ENCODE data around the gene CD55. TPM values are rescaled to one million over a fixed set of nuclear protein-coding genes. Genes with fewer than 3 reads are reported as not detected.

Gene CD55
- total RNA-seq, 1 experiment from 2014 or later, result 108 TPM

DNA sequence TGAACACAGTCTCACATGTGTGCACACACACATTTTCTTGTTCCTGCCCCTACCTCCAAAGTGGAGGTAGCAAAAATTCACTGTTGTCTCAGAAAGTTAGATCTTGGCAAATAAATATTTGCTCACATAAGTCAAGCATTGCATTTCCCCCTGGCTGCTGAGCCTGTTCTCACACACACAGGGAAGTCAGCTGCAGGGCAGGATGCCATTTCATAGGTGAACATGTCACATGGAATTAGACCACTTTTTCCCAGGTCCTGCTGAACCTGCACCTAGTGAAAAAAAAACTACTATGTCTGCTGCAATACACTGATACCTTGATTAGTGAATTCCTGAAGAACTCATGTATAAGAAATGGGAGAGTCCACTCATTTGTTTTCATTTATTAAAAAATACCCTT lies 5.3 kb upstream of the CD55 start:
- Histone ChIP-seq H3K27me3 (ENCODE audit: low read length) (no peaks in the 10 kb centered on the region), H3F3A (ENCODE audit: low read length, unreplicated experiment) (peaks cover 6% of the 10 kb centered on the region), H2AFZ (ENCODE audit: low read length) (no peak overlapping the region), H4K20me1 (ENCODE audit: low read length) (no peaks in the 10 kb centered on the region), H3K9me3 (ENCODE audit: low read length) (no peaks in the 10 kb centered on the region), H3K9ac (ENCODE audit: low read length) (peak overlapping the region; percentile 44), H3K27ac (ENCODE audit: low read length) (peak overlapping the region; percentile 87), H3K36me3 (ENCODE audit: low read depth, low read length) (no peaks in the 10 kb centered on the region), H3K9me2 (replicated peaks; ENCODE audit: low read length) (no peaks in the 10 kb centered on the region), H3K4me3 (ENCODE audit: low read length) (peak overlapping the region; percentile 12; the same call in 1 of the 2 replicates), H3K4me1 (ENCODE audit: insufficient read depth, low read length) (peaks cover 54% of the 10 kb centered on the region), H3K4me2 (ENCODE audit: low read length) (peak overlapping the region; percentile 70), H3K79me2 (ENCODE audit: low read length) (no peaks in the 10 kb centered on the region)
- no TSS peak for BruUV-seq (replicated peaks)
- DNase-seq, result peak; percentile 94
- CTCF ChIA-PET, result interaction anchor here (0.6 kb wide), 1 partner anchor 240 kb away, joined by 4 read pairs; no protein-coding TSS in a partner anchor
- POLR2A ChIA-PET (ENCODE audit: unreplicated experiment), result no interaction called here
- intact Hi-C loops (cut with micrococcal nuclease), result loop anchor here (1.0 to 2.0 kb wide), 2 partner anchors 33 to 57 kb away; no protein-coding TSS in a partner anchor
- ATAC-seq, result peak; percentile 41
- TF ChIP-seq EZH2phosphoT487 (IDR thresholded peaks at IDR 0.05; ENCODE audit: borderline replicate concordance, low read length) (no peak), EZH2 (IDR thresholded peaks at IDR 0.05; ENCODE audit: low read length, unreplicated experiment) (no peak)
- TF ChIP-seq, protein P1, sequence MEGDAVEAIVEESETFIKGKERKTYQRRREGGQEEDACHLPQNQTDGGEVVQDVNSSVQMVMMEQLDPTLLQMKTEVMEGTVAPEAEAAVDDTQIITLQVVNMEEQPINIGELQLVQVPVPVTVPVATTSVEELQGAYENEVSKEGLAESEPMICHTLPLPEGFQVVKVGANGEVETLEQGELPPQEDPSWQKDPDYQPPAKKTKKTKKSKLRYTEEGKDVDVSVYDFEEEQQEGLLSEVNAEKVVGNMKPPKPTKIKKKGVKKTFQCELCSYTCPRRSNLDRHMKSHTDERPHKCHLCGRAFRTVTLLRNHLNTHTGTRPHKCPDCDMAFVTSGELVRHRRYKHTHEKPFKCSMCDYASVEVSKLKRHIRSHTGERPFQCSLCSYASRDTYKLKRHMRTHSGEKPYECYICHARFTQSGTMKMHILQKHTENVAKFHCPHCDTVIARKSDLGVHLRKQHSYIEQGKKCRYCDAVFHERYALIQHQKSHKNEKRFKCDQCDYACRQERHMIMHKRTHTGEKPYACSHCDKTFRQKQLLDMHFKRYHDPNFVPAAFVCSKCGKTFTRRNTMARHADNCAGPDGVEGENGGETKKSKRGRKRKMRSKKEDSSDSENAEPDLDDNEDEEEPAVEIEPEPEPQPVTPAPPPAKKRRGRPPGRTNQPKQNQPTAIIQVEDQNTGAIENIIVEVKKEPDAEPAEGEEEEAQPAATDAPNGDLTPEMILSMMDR (conservative IDR thresholded peaks at IDR 0.05; ENCODE audit: low read depth, low read length), result no peak; the same call in 1 of the 2 replicates

DNA sequence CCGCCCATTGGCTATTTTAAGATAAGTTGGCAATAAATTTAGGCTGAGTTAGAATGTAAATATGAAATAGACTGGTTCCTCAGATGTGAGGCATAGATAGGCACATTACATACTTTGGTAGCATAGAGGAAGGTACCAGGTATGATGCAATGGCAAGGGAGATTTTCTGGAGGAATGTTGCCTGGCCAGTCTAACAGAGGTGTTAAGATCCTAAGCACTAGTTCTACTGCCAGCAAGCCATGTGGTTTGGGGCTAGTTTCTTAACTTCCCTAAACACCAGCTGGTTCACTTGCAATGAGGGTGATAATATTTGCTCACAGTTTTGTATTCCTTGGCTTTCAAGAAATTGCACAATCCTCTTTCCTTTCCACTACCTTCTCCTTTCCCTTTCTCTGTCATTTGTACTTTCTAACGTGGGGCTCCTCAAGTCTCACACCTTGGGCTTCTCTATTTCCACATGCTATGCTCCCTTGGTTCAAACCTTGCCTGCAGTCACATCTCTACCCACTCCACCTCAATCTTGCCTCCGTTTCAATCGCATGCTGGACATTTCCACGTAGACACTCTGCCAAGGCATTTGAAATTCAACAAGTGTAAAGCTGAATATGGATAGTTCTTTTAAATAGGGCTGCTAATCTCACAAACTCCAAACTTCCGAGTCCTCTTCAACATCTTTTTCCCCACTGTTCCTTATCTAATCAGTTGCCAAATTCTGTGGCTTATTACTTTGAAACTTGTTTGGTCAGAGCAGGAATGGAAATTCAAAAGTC lies 4.7 kb upstream of the CD55 start:
- ATAC-seq (peak; percentile 33), DNase-seq (peak; percentile 100)
- intact Hi-C loops (cut with micrococcal nuclease), result loop anchor here (1.0 to 2.0 kb wide), 2 partner anchors 34 to 58 kb away; no protein-coding TSS in a partner anchor
- H4K20me1 ChIP-seq (ENCODE audit: low read length), result peaks cover 1% of the 10 kb centered on the region
- no peaks in the 10 kb centered on the region for H3K9me2 ChIP-seq (replicated peaks; ENCODE audit: low read length)
- peaks cover 2% of the 10 kb centered on the region for H3K79me2 ChIP-seq (ENCODE audit: low read length)
- peaks cover 51% of the 10 kb centered on the region for H3K4me1 ChIP-seq (ENCODE audit: insufficient read depth, low read length)
- POLR2A ChIA-PET (ENCODE audit: unreplicated experiment), result interaction anchor here (0.6 kb wide), 1 partner anchor 737 kb away, joined by 3 read pairs; no protein-coding TSS in a partner anchor
- peak overlapping the region; percentile 70 for H3K4me2 ChIP-seq (ENCODE audit: low read length)
- H3K27ac ChIP-seq (ENCODE audit: low read length), result peak overlapping the region; percentile 87
- no TSS peak for BruUV-seq (replicated peaks)
- CTCF ChIA-PET, result interaction anchor here (0.6 kb wide), 1 partner anchor 241 kb away, joined by 4 read pairs; no protein-coding TSS in a partner anchor
- no peaks in the 10 kb centered on the region for H3K36me3 ChIP-seq (ENCODE audit: low read depth, low read length)
- no peaks in the 10 kb centered on the region for H3K27me3 ChIP-seq (ENCODE audit: low read length)
- H3K4me3 ChIP-seq (ENCODE audit: low read length), result peak overlapping the region; percentile 12; the same call in 1 of the 2 replicates
- peaks cover 6% of the 10 kb centered on the region for H3F3A ChIP-seq (ENCODE audit: low read length, unreplicated experiment)
- no peak overlapping the region for H2AFZ ChIP-seq (ENCODE audit: low read length)
- no peaks in the 10 kb centered on the region for H3K9me3 ChIP-seq (ENCODE audit: low read length)
- TF ChIP-seq, protein P1 (conservative IDR thresholded peaks at IDR 0.05; ENCODE audit: low read depth, low read length), result no peak
- TF ChIP-seq EZH2phosphoT487 (IDR thresholded peaks at IDR 0.05; ENCODE audit: borderline replicate concordance, low read length) (no peak), EZH2 (IDR thresholded peaks at IDR 0.05; ENCODE audit: low read length, unreplicated experiment) (no peak)
- peak overlapping the region; percentile 44 for H3K9ac ChIP-seq (ENCODE audit: low read length)

Data from PC-3 (cell line).